GM12892 (cell line): ENCODE measurements around the gene TTLL6.

ENCODE experiments used
- DNase-seq: peaks from one replicate; pipeline ENCODE4 v3.0.0; 2011; ENCODE audit not compliant: insufficient read length
- FAIRE-seq: peaks from 2 replicates; lab custom pipeline; 2011; peaks lifted over from hg19 to GRCh38; lab: Jason Lieb, UNC
- POLR2A ChIP-seq: IDR thresholded peaks from 2 replicates; pipeline ENCODE4 v1.6.1; 2011; ENCODE audit warnings: low read depth, low read length, control low read depth
- POLR2AphosphoS5 ChIP-seq: IDR thresholded peaks from 2 replicates; pipeline ENCODE4 v1.6.1; 2011; ENCODE audit warnings: low read depth, low read length, control low read depth
- TAF1 ChIP-seq: IDR thresholded peaks from 2 replicates; pipeline ENCODE4 v1.6.1; 2011; ENCODE audit warnings: low read depth, mild to moderate bottlenecking, control low read depth, low read length, borderline replicate concordance

Gene TTLL6

DNA sequence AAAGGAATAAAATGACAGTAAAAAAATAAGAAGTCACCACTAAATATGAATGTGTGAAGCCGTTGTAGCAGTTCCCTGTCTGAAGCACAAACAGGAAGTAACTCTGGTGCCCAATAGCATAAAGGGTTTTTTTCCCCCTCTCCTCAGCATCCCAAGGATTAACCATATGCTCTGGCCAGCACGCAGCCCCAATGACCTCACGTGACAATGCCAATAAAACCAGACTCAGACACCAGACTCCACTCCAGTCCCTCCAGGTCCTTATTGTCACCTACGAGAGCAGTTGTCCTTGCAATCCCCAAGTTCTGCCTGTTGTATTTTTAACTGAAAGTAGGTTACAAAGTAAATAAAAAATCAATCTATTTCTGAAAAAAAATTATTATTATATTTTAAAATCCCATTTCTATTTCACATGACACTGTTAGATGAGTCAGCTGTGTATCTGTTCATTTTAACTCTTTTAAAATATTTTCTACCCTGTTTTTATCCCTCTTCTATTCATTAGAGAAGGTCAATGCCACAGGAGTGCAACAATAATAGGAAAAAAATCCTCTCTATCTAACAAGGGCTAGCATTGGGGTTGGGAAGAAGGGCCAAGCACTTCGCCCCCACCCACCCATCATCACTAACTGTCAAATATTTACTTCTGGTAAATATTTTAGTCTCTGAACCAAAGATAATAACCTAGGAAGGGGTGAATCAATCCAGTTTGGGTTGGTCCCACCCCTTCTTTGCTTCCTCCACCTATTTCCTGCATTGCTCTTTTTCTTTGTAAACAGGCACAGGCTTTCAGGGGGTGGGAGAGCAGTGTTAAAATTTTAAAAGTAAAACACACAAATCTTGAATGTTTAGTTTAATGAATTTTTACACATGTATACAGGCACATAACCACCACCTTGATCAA lies 101.3 kb downstream of the TTLL6 start:
- DNase-seq: no peak
- no peak for FAIRE-seq
- TF ChIP-seq TAF1 (no peak), POLR2A (no peak), POLR2AphosphoS5 (no peak)
